ENCODE measurements around the gene TTLL6.
"Not testable (repeated sequence)": the region's sequence is repeated elsewhere in the genome, so short reads cannot be mapped to it uniquely, and the experiment has no call there.

Gene TTLL6

DNA sequence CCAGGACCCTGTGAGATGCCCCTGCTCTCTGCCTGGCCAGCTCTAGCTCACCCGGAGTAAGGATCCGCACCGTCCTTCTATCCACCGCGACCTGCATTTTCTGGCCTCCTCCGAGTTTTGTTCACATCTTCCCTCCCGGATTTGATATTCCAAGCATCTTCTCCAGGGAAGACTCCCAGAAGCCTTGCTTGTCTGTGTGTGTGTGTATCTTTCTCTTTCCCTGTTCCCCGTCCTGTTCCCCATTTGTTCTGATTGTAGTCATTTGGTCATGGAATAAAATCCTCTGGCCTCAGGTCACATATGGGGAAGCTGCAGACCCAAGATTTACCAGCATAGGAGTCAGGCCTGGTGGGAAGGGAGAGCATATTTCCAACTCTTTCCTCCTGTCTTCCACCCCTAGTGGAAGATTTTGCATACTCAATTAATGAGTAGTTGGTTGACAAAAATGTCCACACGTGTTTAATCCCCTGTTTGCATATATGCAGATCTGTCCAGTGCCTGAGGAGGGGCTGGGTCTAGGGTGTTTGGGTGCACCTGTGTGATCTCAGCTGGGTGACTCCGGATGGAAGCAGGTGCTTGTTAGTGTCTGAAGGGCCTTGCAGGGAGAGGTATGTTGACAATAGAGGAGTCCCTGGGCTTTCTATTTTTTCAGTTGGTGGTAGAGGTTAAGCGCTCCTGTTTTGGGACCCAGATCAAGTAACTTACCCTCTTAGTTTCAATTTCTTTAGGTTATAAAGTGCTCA is 96.6 kb downstream of the TTLL6 start:
- H3K4me3 ChIP-seq (ENCODE audit: control insufficient read depth, low read depth, low read length), result peak overlapping the region; percentile 32

DNA sequence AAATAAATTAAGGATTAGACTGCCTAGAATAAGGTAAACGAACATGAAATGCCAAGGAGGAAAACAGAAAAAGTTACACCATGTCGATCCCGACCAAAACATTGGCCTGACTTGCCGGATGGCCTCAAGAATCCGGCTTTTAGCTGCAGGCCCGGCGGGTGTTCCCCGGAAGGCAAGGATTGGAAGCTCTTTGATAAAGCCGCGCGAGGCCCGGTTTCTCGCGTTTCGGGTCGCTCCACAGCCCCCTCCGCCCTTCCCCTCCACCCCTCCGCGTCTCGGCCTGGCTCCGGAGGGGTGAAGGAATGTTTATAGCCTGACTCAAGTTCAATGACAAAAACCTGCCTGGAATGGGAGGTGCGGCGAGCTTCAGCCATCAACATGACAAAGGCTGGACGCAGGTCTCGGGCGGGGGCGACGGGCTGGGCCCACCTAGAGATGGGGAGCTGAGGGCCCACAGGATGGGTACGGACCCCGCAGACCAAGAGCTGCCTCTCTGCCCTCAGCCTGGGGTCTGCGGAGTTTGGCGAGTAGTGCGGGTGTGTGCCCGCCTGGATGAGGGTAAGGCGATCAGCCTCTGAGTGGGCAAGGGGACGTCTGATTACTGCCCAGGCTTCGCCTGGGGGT is 97.3 kb downstream of the TTLL6 start:
- no peak for DNase-seq (ENCODE audit: low read depth)

More for the DNA sequence above, 96.6 kb downstream of the TTLL6 start:
- DNase-seq (ENCODE audit: low read depth), result no peak
- TF ChIP-seq, protein P1, sequence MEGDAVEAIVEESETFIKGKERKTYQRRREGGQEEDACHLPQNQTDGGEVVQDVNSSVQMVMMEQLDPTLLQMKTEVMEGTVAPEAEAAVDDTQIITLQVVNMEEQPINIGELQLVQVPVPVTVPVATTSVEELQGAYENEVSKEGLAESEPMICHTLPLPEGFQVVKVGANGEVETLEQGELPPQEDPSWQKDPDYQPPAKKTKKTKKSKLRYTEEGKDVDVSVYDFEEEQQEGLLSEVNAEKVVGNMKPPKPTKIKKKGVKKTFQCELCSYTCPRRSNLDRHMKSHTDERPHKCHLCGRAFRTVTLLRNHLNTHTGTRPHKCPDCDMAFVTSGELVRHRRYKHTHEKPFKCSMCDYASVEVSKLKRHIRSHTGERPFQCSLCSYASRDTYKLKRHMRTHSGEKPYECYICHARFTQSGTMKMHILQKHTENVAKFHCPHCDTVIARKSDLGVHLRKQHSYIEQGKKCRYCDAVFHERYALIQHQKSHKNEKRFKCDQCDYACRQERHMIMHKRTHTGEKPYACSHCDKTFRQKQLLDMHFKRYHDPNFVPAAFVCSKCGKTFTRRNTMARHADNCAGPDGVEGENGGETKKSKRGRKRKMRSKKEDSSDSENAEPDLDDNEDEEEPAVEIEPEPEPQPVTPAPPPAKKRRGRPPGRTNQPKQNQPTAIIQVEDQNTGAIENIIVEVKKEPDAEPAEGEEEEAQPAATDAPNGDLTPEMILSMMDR (IDR thresholded peaks at IDR 0.05; ENCODE audit: control insufficient read depth, insufficient read depth, low read depth, low read length, missing control alignments), result no peak

DNA sequence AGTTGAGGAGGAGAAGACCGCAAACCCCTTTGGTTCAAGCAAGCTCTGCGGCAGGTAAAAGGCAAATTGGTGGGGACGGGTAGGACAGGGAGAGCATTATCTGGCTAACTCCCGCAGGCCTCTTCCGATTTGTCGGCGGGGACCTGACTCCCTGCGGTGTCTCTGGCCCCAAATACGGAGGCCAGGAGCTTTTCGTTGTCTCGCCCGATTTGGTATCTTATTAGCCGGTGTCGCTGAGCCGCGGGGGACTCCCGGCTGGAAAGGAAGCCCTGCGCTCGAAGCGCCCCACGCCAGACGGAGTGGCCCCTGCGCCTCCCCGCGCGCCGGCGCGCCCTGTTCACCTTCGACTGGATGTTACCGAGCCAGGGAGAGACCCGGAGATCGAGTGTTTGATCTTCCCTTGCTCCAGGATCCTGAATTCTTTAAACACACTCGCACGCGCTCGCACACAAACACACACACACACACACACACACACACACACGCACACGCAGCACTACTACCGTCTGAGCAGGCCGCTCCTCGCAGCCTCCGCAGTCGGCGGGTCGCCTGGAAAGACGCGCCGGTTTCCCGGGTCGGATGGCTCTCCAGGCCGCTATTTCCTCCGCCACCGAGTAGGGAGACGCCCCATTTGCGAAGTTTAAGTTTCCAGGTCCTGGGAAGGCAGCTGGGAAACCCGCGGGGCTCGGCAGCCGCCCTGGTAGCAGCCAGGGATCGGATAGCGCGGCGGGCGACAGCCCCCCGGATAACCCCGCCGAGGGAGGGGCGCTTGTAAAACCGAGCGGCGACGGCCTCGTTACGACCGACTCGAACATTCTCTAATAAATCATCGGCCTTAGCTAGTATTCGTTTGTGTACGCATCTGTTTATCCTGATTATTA is 98.0 kb downstream of the TTLL6 start:
- TF ChIP-seq, protein P1 (IDR thresholded peaks at IDR 0.05; ENCODE audit: control insufficient read depth, insufficient read depth, low read depth, low read length, missing control alignments), result no peak
- H3K4me3 ChIP-seq (ENCODE audit: control insufficient read depth, low read depth, low read length), result peak overlapping the region; percentile 41
- DNase-seq (ENCODE audit: low read depth), result no peak

More for the DNA sequence above, 97.3 kb downstream of the TTLL6 start:
- TF ChIP-seq, protein P1 (IDR thresholded peaks at IDR 0.05; ENCODE audit: control insufficient read depth, insufficient read depth, low read depth, low read length, missing control alignments), result no peak
- peak overlapping the region; percentile 32 for H3K4me3 ChIP-seq (ENCODE audit: control insufficient read depth, low read depth, low read length)

DNA sequence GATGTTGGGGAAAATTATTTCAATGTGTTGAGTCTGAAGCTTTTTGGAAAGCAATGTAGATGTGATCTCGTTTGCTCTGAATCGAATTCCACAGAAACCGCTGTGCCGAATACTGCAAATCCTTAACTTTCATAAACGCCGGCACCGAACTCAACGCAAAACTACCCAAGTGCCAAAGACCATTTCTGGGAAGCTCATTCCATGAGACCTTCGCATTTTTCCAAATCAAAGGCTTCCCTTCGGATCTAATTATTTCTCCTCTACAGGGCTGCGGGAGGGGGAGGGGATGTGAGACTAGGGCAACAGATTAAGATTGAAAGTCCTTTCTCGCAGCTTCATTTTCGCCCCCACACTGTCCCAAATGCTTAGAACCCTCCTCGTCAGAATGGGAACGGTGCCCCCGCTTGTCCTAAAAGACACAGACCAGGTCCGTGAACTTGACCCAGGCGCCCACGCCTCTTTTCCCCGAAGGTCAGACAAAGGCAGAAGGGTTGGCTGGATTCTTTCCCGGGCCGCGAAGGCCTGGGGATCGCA is 98.7 kb downstream of the TTLL6 start:
- TF ChIP-seq, protein P1 (IDR thresholded peaks at IDR 0.05; ENCODE audit: control insufficient read depth, insufficient read depth, low read depth, low read length, missing control alignments), result no peak
- no peak for DNase-seq (ENCODE audit: low read depth)
- peak overlapping the region; percentile 41 for H3K4me3 ChIP-seq (ENCODE audit: control insufficient read depth, low read depth, low read length)

DNA sequence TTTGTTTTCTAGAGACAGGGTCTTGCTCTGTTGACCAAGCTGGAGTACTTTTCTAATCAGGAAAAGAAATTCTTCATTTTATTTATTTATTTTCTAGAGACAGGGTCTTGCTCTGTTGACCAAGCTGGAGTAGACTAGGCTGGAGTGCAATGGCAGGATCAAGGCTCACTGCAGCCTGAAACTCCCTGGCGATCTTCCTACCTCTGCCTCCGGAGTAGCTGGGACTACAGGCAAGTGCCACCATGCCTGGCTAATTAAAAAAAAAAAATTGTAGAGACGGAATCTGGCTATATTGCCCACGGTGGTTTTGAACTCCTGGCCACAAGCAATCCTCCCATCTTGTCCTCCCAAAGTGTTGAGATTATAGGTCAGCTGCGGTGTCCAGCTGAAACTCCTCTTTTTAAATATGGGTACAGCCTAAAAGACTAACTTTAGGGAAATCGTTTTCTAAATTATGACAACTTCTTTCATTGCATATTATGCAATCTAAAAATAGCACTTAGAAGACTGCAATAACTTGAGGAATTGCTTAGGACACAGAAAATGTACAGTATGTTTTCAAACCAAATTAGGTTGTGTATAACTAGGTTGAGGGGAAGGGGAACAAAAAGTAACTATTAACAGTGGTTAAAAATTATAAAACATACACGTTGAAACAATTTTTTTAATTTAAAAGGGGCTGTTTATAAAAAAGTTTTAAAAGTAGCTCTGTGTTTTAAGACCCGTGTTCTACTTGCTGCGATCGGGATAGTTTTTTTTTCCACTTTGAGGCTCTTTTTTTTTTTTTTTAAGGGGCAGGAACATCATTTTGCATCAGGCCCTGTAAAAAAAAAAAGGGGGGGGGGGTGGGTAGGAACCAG is 99.4 kb downstream of the TTLL6 start:
- no peak overlapping the region for H3K4me3 ChIP-seq (ENCODE audit: control insufficient read depth, low read depth, low read length)
- TF ChIP-seq, protein P1 (IDR thresholded peaks at IDR 0.05; ENCODE audit: control insufficient read depth, insufficient read depth, low read depth, low read length, missing control alignments), result no peak

DNA sequence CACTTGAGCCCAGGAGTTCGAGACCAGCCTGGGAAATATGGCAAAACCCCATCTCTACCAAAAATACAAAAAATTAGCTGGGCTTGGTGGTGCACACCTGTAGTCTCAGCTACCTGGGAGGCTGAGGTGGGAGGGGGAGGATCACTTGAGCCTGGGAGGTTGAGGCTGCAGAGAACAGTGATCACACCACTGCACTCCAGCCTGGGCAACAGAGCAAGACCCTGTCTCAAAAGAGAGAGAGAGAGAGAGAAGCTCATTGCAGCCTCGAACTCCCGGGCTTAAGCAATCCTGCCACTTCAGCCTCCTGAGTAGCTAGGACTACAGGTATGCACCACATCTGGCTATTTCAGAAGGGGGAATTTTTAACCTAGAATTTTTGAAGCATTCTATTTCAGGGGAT is 100.5 kb downstream of the TTLL6 start:
- not testable (repeated sequence) for H3K4me3 ChIP-seq (ENCODE audit: control insufficient read depth, low read depth, low read length); DNase-seq (ENCODE audit: low read depth)

More for the DNA sequence above, 99.4 kb downstream of the TTLL6 start:
- DNase-seq (ENCODE audit: low read depth), result no peak
